ENCODE data around the gene ZNF652.

- no peak for TF ChIP-seq CTCF (IDR thresholded peaks at IDR 0.05; ENCODE audit: insufficient read depth, low read length, poor library complexity, severe bottlenecking)
- no peak for TF ChIP-seq EZH2phosphoT487 (conservative IDR thresholded peaks at IDR 0.05; ENCODE audit: low read length)
Observed at GRCh38 chr17:49327835-49328784, 33.9 kb downstream of the ZNF652 start.
